Endothelial cell of umbilical vein (primary cell): ENCODE data around the gene ANO7.
A peak's percentile ranks its signal among the peaks of the same experiment; 100 is the strongest.

Experiments used
- CTCF ChIP-seq, 2 donors: IDR thresholded peaks; 1 replicate in 1 of 2; 2 replicates in 1 of 2; pipeline ENCODE4 v1.5.1; 2011; ENCODE audit warnings: low read length in 2 of 2, mild to moderate bottlenecking in 2 of 2, moderate library complexity in 2 of 2, control low read depth in 1 of 2, inconsistent platforms in 1 of 2, low read depth in 1 of 2; ENCODE audit not compliant: insufficient read depth in 1 of 2; ENCODE audit errors: extremely low read depth in 1 of 2
- EZH2 ChIP-seq: IDR thresholded peaks from 2 replicates; pipeline ENCODE4 v1.6.1; 2012; ENCODE audit warnings: borderline replicate concordance, low read depth, mild to moderate bottlenecking, moderate library complexity, low read length, inconsistent platforms; ENCODE audit not compliant: severe bottlenecking
- JUN ChIP-seq: IDR thresholded peaks from 2 replicates; pipeline ENCODE4 v1.6.1; 2011; ENCODE audit warnings: borderline replicate concordance, low read depth; ENCODE audit not compliant: insufficient read length, insufficient read depth
- MAX ChIP-seq: IDR thresholded peaks from 2 replicates; pipeline ENCODE4 v1.6.1; 2011; ENCODE audit not compliant: insufficient read depth, insufficient read length
- MYC ChIP-seq: IDR thresholded peaks from one replicate; pipeline ENCODE4 v1.6.1; 2011; ENCODE audit warnings: mild to moderate bottlenecking, low read depth, low read length
- POLR2A ChIP-seq: IDR thresholded peaks from 2 replicates; pipeline ENCODE4 v1.6.1; 2012; ENCODE audit warnings: low read depth, mild to moderate bottlenecking, control low read depth, low read length
- POLR2AphosphoS5 ChIP-seq: IDR thresholded peaks from 2 replicates; pipeline ENCODE4 v1.6.1; 2012; ENCODE audit warnings: low read depth, mild to moderate bottlenecking, control low read depth, low read length, moderate library complexity; ENCODE audit not compliant: insufficient read depth

GRCh38 chr2:241148891-241149674 is 39.4 kb upstream of the ANO7 start, which contains the start of gene PASK:
- TF ChIP-seq MAX: no peak
- no peak for TF ChIP-seq CTCF (IDR thresholded peaks at IDR 0.05; ENCODE audit: extremely low read depth in 1 of 2, insufficient read depth in 1 of 2, low read depth in 1 of 2, low read length in 2 of 2)
- no peak for TF ChIP-seq POLR2A
- no peak for TF ChIP-seq JUN
- peak; percentile 21 for TF ChIP-seq POLR2AphosphoS5
- TF ChIP-seq EZH2: no peak
- TF ChIP-seq MYC: no peak
